GM19043 (cell line): ENCODE measurements around the gene CAMSAP3.
"Not testable (repeated sequence)": the region's sequence is repeated elsewhere in the genome, so short reads cannot be mapped to it uniquely, and the experiment has no call there.

ENCODE experiments used
- ATAC-seq: cut with Tn5 transposase; IDR thresholded peaks from one replicate; pipeline ENCODE4 v1.9.1; 2021; ENCODE audit warnings: low read depth; ENCODE audit not compliant: unreplicated experiment

Gene CAMSAP3

DNA sequence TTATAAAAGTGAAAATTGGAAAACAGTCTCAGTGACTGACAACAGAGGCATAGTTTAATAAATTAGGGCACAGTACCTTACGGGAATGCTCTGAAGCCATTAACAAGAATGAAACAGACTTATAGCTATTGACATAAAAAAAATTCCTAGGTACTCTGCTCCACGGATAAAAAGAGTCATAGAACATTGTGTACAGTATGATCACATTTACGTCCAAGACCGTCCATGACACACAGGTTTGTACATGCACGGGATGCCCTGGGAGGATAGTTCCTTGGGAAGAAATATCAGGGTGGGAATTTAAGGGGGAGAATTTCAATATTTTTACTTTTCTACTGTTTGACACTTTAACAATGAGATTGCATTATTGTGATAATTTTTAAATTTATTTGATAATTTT is 24.9 kb upstream of the CAMSAP3 start:
- ATAC-seq = no peak

DNA sequence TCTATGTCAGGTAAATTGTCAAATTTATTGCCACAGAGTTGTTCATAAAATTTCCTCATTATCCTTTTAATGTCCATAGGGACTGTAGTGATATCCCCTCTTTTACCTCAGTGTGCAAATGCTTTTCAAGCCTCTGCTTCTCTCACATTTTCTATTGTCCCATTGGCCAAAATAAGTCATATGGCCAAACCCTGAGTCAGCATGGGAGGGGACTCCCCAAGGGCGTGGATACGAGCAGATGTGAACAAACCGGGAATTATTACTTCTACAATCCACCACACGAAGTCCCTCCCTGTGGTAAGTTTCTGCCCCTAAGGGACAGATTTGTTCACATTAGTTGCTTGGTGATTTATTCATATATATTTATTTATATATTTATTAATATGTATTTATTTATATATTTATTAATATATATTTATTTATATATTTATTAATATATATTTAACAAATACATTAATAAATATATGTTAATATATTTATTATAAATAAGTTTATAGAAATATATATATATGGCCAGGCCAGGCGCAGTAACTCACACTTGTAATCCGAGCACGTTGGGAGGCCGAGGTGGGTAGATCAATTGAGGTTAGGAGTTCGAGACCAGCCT is 20.1 kb upstream of the CAMSAP3 start:
- no peak for ATAC-seq

DNA sequence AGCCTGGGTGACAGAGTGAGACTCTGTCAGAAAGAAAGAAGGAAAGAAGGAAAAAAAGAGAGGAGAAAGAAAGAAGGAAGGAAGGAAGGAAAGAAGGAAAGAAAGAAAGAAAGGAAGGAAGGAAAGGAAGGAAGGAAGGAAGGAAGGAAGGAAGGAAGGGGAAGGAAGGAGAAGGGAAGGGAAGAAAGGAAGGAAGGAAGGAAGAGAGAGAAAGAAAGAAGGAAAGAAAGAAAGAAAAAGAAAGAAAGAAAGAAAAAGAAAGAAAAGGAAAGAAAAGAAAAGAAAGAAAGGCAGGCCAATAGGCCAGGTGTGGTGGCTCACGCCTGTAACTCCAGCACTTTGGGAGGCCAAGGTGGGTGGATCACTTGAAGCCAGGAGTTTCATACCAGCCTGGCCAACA is 18.2 kb upstream of the CAMSAP3 start:
- not testable (repeated sequence) for ATAC-seq

DNA sequence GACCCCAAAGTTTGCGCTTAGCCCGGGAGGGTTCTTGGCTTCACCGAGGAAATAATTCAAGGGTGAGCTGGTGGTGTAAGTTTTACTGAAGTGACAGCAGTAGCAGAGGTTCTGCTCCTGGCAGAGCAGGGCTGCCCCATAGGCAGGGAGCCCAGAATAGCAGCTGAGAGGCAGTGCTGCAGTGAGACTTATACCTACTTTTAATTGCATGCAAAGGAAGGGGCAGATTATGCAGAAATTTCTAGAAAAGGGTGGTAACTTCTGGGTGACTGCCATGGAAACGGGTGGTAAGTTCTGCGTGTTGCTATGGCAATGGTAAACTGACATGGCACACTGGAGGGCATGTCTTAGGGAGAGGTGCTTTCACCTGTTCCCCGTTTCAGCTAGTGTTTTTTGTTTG is 17.5 kb upstream of the CAMSAP3 start:
- ATAC-seq = no peak

DNA sequence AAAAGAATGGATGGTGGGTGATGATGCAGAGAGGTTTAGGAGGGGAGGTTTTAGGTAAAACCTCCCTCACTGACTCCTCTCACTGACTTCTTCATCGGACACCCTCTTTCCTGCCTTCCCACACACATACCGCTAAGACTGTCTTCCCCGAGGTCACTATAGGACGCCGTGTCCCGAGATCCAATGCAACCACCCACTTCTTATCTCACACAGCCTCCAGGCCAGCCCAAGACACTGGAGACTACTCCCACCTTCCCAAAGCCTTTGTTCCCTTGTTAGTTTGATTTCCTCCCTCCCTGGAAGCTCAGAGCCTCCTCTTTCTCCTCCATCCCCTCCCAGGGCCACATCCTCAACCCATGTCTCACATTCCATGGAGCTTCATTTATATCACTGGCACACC is 16.5 kb upstream of the CAMSAP3 start:
- ATAC-seq = no peak

DNA sequence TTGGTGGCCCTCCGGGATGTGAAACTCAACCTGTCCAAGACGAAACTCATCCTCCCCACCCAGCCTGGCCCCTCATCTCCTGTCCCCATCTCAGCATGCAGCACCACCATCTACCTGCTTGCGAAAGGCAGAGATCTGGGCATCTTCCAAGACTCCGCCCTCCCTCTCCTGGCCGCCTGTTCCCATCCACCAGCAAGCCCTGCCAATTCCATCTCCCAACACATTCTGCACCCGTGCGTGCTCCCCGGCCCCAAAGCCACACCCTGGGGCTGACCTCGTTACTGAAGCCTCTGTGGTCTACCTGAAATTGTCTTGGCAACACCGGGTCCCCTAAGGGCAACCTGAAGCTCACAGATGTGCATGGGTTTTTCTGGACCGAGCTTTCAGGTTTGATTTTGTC is 13.2 kb upstream of the CAMSAP3 start:
- ATAC-seq = no peak

DNA sequence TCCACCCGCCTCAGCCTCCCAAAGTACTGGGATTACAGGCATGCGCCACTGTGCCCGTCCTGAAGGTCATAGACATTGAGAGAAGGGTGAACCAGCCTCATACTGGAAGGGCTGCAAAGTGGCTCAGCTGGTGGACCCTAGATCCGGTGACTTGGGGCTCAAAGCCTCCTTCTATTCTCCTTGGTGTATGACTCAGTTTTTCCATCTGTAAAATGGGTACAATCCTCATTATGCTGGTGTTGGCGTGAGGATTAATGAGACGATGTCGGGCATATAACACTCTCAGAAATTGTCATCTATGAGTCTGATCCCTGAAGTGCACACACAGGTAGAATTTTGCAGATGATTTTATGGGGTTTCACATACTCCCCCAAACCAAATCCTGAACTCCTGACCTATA is 5.8 kb upstream of the CAMSAP3 start:
- ATAC-seq = no peak

DNA sequence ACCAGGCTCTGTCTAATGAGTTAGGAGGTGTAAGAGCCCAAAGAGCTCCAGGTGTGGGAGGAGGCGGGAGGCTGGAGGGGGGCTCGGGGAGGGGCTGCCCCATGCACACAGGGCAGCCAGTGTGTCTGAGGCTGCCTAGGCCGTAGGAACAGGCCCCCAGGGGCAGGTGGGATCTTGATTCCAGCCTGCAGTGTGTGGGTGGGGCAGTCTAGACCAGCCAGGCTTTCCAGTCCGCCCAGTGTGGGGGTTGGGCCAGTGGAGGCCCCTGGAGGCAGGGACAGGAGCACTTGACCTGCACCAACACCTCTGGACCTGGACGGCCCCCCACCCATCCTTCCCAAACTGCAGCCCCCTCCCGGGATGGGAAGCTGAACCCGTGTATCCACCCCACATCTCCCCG is 5.4 kb upstream of the CAMSAP3 start:
- no peak for ATAC-seq

DNA sequence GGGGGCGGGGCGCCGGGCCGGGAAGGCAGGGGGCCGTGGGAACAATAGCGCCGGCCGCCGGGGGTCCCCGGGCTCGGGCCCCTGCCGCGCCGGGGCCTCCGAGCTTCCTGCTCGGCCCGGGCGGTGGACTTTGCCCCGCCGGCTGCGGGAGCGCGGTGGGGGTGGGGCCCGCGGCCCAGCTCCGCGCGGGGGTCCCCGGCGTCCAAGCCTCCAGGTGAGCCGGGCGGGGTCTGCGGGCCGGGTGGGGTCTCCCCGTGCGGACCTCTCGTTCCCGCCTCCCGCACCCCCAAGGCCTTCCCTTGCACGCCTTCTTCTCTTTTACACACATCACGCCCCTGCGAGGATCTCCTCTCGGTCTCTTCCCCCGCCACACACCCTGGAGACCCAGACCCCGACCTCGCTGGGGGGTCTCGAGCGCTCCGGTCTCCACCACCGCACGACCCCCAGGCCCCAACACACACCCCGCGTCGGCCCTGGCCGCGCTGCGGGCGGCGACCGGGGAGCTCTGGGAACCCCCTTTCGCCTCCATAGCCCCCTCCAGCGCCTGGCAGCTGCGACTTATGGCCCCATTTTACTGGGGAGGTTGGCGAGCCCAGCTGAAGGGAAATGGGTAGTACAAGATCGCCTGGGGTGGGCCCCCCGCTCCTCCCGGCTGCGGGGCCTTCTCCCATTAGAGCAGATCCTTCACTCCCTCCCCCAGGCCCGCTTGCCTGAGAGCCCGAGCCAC is 711 bp downstream of the CAMSAP3 start:
- no peak for ATAC-seq

DNA sequence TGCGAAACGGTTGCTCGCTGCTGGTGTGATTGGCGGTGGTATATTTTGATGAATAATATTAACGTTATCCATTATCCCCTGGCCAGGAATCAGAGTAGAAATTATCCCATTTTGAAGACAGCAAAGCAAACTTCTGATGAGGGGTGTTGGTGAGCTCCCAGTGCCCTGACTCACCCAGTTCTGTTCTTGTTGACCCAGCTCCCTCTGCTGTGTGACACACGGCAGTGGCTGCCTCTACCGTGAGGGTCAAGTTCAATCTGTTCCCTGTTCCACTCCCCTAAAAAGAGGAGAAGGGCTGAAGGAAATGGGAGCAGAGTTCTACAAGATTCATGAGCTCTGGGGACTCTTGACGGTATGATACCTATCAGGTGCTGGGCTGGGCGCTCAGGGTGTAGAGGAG is 2.0 kb downstream of the CAMSAP3 start:
- ATAC-seq = no peak

DNA sequence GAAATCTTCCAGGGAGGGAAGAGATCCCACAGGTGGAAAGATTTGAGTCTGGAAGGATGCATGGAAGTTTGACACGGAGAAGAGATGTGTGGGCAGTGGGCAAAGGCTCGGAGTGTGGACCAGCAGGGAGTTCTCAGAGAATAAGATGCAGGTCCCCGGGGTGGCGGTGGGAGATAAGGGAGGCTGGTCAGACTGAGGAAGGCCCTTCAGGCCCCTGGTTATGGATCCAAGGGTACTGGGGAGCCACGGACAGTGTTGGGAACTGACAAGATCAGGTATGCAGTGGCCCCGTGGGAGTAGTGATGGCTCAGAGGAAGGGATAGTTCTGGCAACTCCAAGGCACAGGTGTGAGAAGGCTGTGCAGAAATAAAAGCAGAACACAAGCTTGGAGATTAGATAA is 2.5 kb downstream of the CAMSAP3 start:
- no peak for ATAC-seq

DNA sequence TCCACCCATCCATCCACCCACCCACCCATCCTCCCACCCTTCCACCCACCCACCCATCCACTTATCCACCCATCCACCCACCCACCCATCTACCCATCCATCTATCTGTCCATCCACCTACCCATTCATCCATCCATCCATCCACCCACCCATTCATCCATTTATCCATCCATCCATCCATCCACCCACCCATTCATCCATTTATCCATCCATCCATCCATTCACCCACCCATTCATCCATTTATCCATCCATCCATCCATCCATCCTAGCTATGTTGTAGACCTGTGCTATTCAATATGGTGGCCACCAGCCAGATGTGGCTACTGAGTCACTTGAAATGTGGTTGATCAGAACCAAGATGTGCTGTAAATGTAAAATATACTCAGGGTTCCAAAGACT is 5.1 kb downstream of the CAMSAP3 start:
- no peak for ATAC-seq

DNA sequence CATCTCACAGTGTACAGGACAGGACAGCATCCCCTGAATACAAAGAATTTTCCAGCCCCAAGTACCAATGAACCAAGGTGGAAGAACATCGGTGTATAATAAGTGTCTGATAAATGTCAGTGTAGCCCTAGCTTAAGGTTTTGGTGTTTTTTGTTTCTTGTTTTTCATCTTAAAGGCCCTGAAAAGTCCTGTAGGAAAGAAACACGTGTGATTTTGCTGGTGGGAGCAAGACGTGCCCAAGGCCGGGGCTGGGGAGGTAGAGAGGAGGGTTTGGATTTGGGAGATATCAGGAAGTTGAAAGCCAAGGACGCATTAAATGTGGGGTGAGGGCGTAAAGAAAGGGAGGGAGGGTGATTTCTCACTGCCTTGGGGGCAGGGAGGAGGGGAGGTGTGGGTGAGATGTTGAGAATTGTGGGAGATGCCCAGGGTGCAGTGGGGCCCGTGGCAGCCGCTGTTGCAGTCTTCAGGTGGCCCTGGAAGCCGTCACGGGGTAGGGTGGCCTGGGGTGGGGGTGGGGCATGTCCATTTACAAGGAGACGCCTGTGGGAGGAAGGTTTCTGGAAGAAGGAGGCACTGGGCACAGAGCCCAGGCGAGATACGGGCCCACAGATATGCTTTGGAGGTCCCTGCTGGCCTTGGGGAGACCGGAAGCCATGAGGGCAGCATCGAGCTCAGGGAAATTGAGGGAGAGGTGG is 6.7 kb downstream of the CAMSAP3 start:
- no peak for ATAC-seq

DNA sequence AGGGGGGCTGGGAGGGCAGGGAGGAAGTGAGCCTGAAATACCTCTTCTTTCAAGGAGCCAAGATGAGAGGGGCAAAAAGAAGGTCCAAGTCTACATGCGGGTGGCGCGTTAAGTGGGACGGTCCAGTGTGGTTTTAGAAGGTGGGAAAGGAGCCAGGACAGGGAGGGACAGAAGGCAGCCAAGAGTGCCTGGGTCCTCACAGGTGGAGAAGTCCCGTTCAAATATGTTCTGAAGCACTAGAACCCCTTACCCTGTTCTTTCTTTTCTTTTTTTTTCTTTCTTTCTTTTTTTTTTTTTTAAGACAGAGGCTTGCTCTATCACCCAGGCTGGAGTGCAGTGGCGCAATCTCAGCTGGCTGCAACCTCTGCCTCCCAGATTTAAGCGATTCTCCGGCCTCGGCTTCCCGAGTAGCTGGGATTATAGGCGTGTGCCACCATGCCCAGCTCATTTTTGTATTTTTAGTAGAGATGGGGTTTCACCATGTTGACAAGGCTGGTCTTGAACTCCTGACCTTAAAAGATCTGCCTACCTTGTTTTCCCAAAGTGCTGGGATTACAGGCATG is 7.4 kb downstream of the CAMSAP3 start:
- no peak for ATAC-seq

DNA sequence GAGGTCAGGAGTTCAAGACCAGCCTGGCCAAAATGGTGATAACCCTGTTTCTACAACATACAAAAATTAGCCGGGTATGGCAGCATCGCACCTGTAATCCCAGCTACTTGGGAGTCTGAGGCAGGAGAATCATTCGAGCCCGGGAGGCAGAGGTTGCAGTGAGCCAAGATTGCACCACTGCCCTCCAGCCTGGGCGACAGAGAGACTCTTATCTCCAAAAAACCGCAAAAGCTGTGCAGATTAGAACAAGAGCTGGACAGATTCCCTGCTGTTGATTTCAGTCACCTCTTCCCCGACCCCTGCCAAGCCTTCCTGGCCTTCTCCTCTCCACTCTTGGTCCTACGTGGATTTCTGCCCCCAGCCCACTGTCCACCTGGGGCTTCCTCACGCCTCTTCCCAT is 8.3 kb downstream of the CAMSAP3 start:
- no peak for ATAC-seq

DNA sequence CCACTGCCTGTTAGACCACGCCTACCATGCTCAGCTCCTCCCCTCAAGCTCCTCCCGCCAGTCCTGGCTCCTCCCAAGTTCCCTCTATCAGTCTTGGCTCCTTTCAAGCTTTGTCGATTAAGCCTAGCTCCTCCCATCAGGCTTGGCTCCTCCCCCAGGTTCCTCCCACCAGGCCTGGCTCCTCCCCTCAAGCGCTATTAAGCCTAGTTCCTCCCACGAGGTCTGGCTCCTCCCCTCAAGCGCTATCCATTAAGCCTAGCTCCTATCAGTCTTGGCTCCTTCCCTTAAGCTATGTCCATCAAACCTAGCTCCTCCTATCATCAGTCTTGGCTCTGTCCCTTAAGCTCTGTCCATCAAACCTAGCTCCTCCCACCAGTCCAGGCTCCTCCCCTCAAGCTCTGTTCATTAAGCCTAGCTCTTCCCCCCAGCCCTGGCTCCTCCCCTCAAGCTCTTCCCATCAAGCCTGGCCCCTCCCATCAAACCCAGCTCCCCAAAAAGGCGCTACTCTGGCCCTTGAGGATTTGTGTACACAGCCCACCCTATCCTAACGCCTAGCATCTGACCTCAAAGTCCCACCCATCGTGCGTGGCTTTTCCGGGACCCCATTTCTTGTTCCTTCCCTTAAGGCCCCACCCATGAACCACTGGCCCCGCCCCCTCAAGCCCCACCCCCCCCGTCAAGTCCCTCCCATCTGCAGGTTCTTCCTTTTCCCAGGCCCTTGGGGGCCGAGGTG is 10.0 kb downstream of the CAMSAP3 start:
- ATAC-seq = no peak

DNA sequence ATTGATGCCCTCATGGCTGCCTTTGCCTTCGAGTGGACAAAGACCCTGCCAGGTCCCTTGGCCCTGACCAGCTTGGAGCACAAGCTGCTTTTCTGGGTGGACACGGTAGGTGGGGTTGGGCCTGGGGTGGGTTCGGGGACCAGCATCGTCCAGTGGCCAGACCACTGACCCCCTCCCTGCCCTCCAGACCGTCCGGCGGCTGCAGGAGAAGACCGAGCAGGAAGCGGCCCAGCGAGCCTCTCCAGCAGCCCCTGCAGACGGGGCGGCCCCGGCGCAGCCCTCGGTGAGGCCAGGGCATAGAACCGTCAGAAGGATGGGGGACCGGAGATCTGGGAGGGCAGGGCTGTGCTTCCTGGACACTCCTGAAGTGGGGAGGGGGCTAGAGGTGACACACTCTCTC is 10.6 kb downstream of the CAMSAP3 start:
- ATAC-seq = no peak

DNA sequence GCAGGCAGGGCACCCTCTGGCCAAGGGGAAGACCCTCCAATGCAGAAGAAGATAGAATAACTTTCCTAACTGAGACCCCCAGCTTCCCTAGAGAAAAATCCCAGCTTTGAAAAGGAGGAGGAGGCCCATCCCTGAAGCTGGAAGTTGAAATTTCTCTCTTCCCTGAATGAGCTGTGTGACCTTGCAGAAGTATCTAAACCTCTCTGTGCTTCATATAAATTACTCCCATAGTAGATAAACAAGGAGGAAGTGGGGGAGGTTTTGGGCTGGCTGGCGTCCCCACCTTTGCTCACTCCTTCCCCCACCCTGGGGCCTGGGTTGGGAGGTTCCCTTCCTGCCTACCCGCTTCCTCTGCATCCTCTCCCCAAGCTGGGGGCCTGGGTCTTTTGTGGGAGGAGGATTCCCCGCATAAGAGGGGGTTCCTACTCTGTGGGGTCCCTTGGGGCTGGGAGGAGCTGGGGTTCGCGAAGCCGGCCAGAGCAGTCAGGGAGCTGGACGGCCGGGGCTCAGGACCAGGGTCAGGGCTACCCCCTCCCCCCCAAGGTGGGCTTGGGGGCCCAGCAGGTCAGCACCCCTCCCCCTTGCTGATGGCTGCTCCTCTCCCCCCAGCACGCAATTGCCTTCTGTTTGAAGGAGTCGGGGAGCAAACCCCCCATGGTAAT is 11.7 kb downstream of the CAMSAP3 start:
- ATAC-seq = no peak

DNA sequence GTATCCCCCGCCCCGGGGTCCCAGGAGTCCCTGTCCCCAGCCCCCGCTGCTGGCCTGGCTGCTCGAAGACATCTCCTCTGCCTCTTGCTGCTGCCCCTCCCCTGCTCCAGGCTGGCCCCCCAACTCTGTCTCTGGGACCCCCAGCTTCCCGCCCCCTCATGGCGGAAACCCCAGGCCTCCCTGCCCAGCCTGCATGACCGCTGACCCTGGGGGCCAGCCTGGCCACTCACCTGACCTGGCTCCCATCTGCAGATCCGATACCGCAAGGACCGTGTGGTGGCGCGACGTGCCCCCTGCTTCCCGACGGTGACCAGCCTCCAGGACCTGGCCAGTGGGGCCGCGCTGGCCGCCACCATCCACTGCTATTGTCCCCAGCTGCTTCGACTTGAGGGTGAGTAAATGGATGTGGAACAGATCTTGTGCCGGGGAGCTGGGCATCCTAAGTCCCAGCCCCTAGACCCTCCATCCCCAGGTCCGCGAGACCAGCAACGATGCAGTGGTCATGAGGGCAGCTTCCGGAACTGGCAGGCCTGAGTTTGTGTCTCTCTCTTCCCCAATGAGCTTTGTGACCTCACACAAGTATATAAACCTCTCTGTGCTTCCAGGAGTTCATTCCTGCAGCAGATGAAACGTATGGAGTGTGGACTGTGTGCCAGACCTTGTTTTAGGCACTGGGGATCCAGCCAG is 12.4 kb downstream of the CAMSAP3 start:
- ATAC-seq = no peak
